ENCODE data around the gene RPUSD3. TPM values are rescaled to one million over a fixed set of nuclear protein-coding genes. Genes with fewer than 3 reads are reported as not detected.

The RPUSD3 gene
- total and polyA plus RNA-seq, 2 of the 4 experiments (the other 2 are of a cell fraction), result 30.3 to 49.4 TPM

DNA sequence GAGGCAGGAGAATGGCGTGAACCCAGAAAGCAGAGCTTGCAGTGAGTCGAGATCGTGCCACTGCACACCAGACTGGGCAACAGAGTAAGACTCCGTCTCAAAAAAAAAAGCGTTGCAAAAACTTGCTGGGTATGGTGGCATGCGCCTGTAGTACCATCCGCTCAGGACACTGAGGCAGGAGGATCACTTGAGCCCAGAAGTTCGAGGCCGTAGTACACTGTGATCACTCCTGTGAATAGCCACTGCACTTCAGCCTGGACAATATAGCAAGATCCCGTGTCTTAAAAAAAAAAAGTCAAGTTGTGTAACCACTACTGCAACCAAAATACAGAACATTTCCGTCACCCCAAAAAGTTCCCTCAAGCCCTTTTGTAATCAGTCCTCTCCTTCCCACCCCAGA lies 49.4 kb downstream of the RPUSD3 start:
- no peak overlapping the region for H2AK9ac ChIP-seq (replicated peaks; ENCODE audit: low read depth, low read length, poor library complexity)
- CTCF ChIA-PET, result no interaction called here
- H3K4me2 ChIP-seq (ENCODE audit: low read depth, low read length), result no peak overlapping the region
- H3K18ac ChIP-seq (ENCODE audit: low read depth, low read length), result no peak overlapping the region
- intact Hi-C loops (cut with micrococcal nuclease), result loop anchor here (5.0 kb wide), 1 partner anchor 62 kb away; the partner anchor contains the start of gene BRPF1
- H3K36me3 ChIP-seq (ENCODE audit: control insufficient read depth, insufficient read depth, low read length), result peaks cover 36% of the 10 kb centered on the region
- H2BK5ac ChIP-seq (ENCODE audit: low read depth, low read length, poor library complexity, severe bottlenecking), result no peak overlapping the region
- no peak for ATAC-seq (ENCODE audit: low read depth)
- H3K4me3 ChIP-seq (ENCODE audit: insufficient read depth, low read depth, low read length), result no peak overlapping the region
- H3K9ac ChIP-seq (ENCODE audit: low read depth, low read length), result no peak overlapping the region
- no peak overlapping the region for H3K14ac ChIP-seq (replicated peaks; ENCODE audit: low read depth, low read length)
- BruUV-seq (replicated peaks), result no TSS peak
- H3K27ac ChIP-seq (ENCODE audit: insufficient read depth, low read length), result no peak overlapping the region
- H4K8ac ChIP-seq (ENCODE audit: low read depth in 2 of 2, low read length in 2 of 2), result no peak overlapping the region
- no peak overlapping the region for H2BK20ac ChIP-seq (ENCODE audit: low read depth, low read length)
- no peak overlapping the region for H2AK5ac ChIP-seq (ENCODE audit: low read depth, low read length)
- H3K4ac ChIP-seq (ENCODE audit: low read depth, low read length), result no peak overlapping the region
- DNase-seq, result no peak
- H3K56ac ChIP-seq (ENCODE audit: extremely low read depth, insufficient read depth, low read length), result no peak overlapping the region
- dilution Hi-C loops (cut with HindIII; ENCODE audit: low sequenced_read_pairs, unreplicated experiment), result no loop called here
- no peak overlapping the region for H2AFZ ChIP-seq (replicated peaks; ENCODE audit: low read length, poor library complexity)
- no peak overlapping the region for H2BK120ac ChIP-seq (ENCODE audit: low read depth, low read length)
- H2BK15ac ChIP-seq (ENCODE audit: low read depth, low read length), result no peak overlapping the region
- TF ChIP-seq SMC3 (IDR thresholded peaks at IDR 0.05; ENCODE audit: low read depth, low read length) (no peak), NFE2L2 (IDR thresholded peaks at IDR 0.05; ENCODE audit: low read depth, low read length) (no peak), CTCF (conservative IDR thresholded peaks at IDR 0.05; ENCODE audit: low read depth, low read length) (no peak), RCOR1 (IDR thresholded peaks at IDR 0.05; ENCODE audit: insufficient replicate concordance, low read length) (no peak), CHD1 (IDR thresholded peaks at IDR 0.05; ENCODE audit: low read depth, low read length) (no peak), ELK1 (IDR thresholded peaks at IDR 0.05; ENCODE audit: borderline replicate concordance, low read depth, low read length) (no peak), POLR2A (IDR thresholded peaks at IDR 0.05; ENCODE audit: low read depth, low read length) (0 out of 2 replicates have a peak, but pooled peaks have one; percentile 4), CEBPB (IDR thresholded peaks at IDR 0.05; ENCODE audit: low read depth, low read length) (no peak)
- peaks cover 31% of the 10 kb centered on the region; the same call in 1 of the 2 replicates for H4K20me1 ChIP-seq (ENCODE audit: insufficient read depth, low read length)
- H3K23ac ChIP-seq (ENCODE audit: low read depth, low read length), result no peak overlapping the region
- H3K9me3 ChIP-seq (ENCODE audit: control insufficient read depth, insufficient read depth, low read length), result no peaks in the 10 kb centered on the region
- H3K9me1 ChIP-seq (ENCODE audit: insufficient read depth, low read length), result peaks cover 15% of the 10 kb centered on the region
- no peaks in the 10 kb centered on the region for H3K27me3 ChIP-seq (ENCODE audit: control insufficient read depth, insufficient read depth, low read length)
- H3K4me1 ChIP-seq (ENCODE audit: control insufficient read depth, insufficient read depth, low read length), result peaks cover 9% of the 10 kb centered on the region
- POLR2A ChIA-PET (ENCODE audit: unreplicated experiment), result no interaction called here
- no peak overlapping the region for H4K5ac ChIP-seq (ENCODE audit: low read depth, low read length)
- no peak overlapping the region for H4K91ac ChIP-seq (ENCODE audit: insufficient read depth, low read depth, low read length)
- in situ Hi-C loops (cut with MboI; ENCODE audit: low sequenced_read_pairs), result no loop called here
- 90% methylated on average over 9 of the region's 11 CpGs; no CpG with 5 or more reads in 1 of the 2 experiments for WGBS, 2 experiments (ENCODE audit: extremely low coverage in 2 of 2, insufficient read length in 1 of 2)
- peaks cover 42 to 60% of the 10 kb centered on the region in 2 experiments for H3K79me1 ChIP-seq (ENCODE audit: low read depth in 1 of 2, low read length in 2 of 2)
